Smooth muscle cell of the brain vasculature (primary cell): ENCODE results near the gene SCO2.

Experiments
- DNase-seq: peaks from one replicate; pipeline ENCODE4 v3.0.0-alpha.2; 2012; ENCODE audit warnings: low read depth, low spot score

SCO2 gene

DNA sequence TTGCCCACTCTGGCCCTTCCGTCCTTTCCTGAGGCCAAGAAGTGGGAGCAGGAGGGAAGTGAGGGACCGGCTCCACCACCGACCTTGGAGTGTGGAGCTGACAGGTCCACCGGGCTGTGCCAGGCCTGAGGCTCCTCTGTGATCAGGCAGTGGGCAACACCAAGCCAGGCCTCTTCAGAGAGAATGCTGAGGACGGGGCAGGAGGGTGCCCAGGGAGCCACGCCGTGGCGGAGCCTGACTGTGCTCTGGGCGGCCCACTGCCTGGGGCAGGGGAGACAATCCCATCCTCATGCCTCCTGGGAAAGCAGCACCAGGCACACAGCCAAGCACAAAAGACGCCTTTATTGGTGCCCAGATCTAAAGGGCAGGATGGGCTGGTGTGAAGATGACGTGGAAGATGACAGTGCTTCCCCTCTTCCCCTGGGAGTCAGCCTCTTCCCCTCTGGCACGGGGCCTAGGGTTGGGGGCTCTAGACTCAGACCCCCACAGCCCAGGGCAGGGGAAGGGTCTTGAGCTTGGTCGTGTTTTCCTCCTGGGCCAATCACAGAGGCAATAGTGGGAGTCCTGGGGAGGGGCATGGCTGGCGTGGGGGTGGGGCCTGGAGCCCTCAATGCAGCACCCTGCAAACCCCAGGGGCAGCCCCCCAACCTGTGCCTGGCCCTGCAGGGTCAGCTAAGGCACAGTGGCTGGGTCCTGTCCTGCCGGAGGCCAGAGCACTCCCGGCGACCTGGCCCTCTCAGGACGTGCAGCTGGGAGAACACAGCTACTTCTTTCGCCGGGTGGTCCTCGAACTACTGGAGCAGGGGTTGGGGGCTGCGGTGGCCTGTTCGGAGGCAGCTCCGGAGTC, 22.5 kb downstream of the SCO2 start:
- no peak for DNase-seq

DNA sequence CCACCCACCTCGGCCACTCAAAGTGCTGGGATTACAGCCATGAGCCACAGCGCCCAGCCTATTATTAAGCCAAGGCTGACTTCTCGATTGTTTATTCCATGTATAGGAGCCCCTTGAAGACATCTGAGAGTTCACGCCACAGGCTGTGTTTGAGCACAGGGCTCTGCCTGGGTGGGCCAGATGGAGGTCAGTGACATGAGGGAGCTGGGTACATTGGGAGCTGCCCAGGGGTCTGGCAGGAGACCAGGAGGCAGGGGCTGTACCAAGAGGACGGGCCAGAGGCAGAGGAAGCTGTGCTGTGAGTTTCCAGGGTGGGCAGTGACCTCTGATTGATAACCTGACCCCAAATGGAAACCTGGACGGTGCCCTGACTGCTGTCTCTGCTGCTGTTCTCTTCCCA, 23.3 kb downstream of the SCO2 start:
- DNase-seq, result no peak

DNA sequence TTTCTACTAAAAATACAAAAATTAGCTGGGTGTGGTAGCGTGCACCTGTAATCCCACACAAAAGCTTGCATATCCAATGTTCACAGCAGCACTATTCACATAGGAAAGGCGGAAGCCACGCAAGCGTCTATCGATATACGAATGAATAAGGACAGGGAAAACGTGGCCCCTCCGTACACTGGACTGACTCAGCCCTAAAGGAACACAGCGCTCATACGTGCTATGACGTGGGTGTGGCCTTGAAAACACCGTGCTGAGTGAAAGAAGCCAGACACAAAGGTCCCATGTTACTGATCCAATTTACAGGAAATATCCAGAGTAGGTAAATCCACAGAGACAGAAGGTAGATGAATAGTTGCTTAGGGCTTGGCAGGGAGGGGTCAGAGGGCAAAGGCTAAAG, 24.9 kb downstream of the SCO2 start:
- DNase-seq, result no peak

DNA sequence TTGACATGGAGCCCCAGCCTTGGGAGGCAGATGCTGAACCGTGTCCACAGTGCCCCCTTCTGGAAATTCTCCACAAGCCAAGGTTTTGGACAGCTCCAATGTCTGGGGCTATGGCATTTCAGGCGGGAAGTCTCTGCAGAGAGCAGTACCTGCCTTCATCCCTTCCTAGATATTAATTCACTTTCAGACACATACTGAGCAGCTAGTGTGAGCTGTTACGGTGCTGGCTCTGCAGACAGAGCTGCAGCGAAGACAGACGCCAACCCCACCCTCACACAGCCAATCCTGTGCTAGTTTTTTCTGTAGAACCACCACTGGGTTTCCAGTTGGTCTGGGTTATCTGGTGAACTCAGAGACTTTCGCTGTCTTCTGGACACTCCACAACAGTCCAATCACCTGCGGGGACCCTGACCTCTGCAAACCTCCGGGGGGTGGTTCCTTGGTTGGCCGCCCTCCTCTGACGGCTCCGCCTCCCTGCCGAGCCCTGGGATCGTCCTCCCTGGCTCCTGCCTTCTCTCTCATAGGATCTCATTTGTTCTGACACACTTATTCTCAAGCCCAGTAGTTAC, 27.0 kb downstream of the SCO2 start:
- DNase-seq, result no peak

DNA sequence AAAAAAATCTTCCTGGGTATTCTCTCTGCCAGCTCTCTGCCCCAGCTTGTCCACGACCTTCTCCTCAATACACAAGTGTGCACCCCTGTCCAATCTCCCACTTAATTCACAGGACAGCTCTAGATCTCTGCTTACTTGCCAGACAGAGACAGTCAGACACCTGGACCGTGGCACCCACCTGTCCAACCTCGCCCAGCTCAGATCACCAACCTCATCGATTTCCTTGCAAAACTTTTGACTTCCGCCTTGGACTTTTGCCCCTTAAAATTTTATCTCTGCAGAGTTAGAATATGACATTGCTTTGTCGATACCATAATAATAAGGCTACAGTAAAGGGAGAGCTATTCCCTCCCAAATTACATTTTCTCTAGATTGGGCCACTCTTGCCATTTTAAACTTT, 28.3 kb downstream of the SCO2 start:
- DNase-seq, result no peak

DNA sequence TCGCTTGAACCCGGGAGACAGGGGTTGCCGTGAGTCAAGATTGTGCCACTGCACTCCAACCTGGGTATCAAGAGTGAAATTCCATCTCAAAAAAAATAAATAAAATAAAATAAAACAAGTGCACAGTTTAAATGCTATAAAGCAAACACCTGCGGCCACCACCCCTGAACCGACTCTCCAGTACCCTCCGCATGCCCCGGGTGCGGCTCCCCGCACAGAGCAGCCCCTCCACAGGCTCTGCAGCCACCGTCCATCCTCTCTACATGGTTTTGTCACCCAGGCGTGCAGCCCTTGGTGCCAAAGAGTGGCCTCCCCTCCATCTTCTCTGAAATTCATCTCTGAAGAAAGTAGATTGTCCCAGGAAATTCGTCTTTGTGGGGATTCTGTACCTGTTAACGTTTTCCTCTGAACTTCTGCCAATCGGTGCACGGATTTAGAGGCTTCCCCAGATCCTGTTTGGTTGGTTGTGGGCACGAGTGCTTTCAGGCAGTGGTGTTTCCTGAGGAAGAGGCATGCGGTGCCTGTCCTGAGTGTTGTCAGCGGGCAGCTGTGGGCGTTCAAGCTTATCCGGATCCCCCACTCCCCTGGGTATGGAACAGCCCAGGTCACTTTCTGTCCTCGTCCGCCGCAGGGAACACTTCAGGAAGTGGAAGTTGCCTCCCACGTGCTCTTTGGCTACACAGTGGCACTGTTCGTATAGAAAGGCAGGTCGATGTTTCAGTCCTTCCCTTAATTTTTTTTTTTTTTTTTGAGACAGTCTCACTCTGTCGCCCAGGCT, 34.7 kb downstream of the SCO2 start:
- no peak for DNase-seq

DNA sequence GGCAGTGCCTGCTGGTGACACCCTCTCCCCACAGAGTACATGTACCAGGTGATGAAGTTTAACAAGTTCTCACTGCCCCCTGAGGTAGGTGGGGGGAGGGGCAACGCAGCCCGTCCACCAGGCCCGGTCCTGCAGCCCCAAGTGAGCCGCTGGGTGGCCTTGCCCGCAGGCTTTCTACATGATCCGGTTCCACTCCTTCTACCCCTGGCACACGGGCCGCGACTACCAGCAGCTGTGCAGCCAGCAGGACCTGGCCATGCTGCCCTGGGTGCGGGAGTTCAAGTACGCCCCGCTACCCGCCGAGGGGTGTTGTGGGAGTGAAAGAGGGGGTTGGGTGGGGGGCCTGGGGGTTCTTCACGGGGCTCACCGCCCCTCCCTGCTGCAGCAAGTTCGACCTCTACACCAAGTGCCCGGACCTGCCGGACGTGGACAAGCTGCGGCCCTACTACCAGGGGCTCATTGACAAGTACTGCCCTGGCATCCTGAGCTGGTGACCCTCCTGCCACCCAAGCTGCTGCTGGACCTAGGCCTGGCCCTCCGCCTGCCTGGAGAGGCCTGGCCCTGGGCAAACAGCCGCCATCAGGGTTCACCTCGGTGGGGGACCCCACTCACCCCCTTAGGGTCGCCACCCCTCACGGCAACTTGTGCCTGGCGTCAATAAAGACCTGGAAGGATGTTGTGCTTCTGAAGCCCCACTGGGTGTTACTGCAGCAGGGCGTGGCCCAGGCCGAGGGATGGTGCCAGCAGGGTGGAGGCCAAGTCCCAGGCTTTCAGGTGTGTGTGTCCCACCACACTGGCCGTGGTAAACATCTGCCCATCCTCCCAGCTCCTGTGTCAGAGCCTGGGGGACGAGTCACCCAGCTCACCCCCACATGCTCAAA, 35.8 kb downstream of the SCO2 start:
- no peak for DNase-seq

DNA sequence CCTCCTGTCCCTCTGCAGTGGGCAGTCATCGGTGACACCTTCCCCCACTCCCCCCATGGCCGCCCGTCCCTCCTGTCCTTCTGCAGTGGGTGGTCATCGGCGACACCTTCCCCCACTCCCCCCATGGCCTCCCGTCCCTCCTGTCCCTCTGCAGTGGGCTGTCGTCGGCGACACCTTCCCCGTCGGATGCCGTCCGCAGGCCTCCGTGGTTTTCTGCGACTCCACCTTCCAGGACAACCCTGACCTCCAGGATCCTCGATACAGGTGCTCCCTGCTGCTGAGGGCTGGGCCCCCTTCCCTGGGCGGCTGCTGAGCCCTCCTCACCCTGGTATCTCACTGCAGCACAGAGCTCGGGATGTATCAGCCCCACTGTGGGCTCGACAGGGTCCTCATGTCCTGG, 36.5 kb downstream of the SCO2 start:
- no peak for DNase-seq

DNA sequence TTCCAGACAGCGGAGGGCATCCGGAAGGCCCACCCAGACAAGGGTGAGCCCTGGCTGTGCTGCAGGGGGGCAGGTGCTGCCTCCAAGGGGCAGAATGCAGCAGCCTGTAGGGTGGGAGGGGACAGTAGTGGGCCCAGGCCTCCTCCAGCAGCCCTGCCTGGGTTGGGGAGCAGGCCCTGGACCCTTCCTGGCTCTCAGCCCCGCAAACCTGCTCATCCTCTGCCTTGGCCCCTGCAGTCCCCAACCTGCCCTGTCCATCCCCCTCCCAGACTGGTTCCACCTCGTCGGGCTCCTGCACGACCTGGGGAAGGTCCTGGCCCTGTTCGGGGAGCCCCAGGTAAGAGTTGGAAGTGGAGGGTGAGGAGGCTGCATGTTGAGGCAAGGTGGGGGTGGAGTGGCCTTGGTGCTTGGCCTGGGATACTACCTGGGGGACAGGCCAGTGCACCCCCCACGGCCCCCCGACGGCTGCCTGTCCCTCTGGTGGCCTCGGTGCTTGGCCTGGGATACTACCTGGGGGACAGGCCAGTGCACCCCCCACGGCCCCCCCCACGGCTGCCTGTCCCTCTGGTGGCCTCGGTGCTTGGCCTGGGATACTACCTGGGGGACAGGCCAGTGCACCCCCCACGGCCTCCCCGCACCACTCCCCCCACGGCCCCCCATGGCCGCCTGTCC, 37.3 kb downstream of the SCO2 start:
- no peak for DNase-seq

DNA sequence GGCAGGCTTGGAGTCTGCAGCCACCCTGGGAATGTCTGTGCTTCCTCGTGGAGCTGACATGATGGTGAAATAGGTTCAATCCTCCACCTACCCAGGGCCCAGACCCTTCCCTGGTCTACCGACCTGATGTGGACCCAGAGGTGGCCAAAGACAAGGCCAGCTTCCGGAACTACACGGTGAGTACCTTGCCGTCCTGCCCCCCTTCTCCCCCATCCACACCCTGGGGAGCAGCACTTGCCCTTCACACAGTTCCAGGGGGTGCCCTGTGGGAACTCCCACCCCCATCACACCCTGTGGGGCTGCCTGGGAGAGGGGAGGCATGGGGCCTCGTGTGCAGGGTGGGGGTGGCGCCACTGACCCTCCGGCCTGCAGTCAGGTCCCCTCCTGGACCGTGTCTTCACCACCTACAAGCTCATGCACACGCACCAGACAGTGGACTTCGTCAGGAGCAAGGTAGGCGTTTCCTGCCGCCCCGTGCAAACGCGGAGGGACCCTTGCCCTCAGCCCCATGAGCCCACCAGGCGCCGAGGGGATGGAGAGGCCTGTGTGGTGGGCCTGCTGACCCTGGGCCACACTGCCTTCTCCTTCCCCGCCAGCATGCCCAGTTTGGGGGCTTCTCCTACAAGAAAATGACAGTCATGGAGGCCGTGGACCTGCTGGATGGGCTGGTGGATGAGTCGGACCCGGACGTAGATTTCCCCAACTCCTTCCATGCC, 38.0 kb downstream of the SCO2 start:
- DNase-seq, result no peak

DNA sequence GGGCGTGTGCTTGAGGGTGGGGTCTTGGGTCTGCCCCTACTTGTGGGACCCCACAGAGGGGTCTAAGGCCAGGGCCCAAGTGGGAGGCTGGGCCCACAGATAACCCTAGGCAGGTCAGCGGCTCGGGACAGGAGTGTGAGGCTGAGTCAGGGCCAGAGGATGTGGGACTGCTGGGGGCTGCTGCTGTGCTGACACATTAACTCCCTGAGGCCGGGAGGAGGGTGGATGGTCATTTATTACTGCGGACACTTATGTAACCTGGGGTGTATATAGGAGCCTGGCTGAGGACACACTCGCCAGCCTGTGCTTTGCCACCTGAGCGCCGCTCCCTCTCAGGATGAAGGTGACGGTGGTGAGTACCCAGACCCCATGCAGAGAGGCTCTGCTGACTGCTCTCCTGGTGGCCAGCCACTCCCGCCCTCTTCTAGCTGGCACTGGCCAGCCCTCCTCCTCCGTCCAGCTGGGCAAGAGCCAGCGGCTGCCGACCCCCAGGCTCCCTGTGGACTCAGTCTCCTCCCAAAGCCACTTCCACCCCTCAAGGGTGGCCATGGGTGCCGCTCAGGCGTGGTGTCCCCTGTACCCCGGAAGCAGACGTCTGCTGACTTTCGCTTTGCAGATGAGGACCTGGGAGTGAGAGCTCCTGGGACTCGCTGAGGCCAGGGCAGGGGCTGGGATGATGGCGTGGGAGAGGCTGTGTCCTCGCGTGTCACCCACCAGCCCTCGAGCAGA, 38.7 kb downstream of the SCO2 start, which contains the start of gene MIOX:
TSS of gene MIOX (plus strand) at position 299 of the 729 bp plus-strand sequence. CDS start at position 338, 39 bp downstream.
- DNase-seq, result no peak

DNA sequence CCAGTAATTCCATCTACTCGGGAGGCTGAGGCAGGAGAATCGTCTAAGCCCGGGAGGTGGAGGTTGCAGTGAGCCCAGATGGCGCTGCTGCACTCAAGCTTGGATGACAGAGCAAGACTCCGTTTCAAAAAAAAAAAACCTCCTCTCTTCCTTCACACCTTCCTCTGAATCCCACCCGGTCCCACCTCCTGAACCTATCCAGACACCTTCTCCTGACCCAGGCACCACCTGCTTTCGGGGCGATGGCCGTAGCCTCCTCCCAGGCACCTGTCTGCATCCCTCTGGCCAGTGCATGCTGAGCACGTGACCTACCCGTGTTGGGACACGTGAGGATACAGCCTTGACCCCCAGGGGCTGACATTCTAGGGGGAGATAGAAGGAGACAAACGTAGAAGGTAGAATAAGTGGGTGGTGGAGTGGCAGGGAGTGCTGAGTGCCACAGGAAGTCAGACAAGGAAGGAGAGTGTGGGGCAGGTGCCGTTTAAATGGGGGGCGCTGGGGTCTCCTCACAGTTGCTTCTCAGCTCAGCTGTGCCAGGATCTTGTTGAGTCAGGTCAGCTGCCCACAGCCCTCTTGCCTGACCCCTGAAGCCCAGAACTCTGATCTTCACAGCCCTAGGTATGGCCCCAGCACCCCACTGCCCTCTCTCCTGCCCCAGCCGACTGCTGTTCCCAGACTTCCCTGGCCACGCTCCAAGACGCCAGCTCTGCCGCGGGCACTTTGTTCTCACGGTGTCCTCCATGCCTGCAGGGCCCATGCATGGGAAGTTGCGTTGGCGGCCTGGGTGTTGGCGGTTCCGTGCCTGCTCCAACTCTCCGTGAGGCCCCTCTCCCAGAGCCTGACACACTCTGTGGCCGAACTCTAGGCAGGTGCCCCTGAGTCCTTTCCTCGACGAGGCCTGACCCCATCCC, 39.9 kb downstream of the SCO2 start:
- no peak for DNase-seq

DNA sequence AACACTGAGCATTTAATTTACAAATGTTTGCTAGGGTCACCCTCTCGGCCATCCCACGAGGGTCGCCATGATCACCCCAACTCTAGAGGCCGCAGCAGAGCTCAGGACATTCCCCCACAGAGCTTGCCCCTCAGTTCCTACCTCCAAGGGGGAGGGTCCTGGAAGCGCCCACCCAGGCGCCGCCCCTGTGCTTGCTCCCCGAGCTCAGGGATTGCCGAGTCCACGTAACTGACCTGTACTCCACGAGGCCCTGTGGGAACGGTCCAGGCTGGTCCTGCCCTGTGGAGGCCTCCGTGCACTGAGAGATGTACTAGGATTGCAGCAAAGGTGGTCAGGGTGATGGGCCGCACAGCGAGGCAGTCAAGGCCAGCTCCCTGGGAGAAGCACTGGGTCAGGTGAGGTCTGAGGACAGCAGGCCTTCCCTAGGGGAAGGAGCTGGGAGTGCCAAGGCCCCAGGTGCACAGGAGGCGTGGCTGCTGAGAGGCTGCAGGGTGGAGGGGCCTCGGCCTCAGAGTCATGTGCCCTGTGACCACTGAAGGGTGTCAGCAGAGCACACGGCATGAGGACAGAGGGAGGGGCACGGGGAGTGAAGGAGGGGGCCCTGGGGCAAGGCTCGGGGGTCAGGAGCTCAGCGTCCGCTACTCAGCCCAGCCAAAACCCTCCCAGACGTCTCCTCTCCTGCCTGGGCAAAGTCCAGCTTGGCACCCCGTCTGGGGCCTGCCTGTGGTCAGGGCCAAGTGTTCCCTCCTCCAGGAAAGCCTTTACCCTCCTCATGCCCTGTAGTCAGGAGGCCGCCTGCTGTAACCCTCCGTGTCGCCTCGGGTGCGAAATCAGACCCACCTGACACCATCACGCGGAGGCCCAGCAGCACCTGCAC, 41.2 kb downstream of the SCO2 start:
- no peak for DNase-seq

DNA sequence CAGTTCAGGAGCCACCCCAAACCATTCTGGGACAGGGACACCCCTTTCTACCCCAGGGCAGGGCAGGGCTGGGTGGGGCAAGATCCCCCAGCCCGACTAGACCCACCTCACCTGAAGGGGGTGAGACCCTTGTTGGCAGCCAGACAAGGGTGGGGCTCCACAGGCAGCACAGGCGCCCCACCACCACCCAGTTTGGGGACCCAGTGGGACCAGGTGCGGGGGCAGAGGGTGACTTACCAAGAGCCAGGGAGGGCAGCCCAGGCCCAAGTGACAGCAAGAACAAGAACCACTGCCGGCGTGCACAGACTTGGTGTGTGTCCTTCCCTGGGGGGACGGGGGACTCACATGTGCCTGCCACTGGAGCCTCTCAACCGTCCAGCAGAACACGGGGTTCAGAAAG, 41.8 kb downstream of the SCO2 start:
- no peak for DNase-seq

DNA sequence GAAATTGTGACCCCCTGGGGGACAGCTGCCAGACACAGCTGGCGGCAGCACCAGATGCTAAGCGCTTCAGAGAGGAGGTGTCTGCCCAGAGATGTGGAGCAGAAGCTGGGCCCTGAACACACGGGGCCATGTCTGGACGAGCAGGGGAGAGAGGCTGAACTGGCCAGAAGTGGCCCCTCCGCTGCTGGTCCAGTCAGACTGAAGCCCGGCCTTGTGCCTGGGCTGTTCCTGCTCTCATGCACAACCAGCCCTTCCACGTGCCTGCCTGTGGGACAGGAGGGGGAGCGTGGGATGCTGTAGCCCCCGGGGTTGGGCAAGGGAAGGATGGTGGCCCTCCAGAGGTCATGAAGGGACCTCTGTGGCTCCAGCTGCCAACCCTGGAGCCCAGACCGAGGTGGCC, 42.3 kb downstream of the SCO2 start:
- no peak for DNase-seq

DNA sequence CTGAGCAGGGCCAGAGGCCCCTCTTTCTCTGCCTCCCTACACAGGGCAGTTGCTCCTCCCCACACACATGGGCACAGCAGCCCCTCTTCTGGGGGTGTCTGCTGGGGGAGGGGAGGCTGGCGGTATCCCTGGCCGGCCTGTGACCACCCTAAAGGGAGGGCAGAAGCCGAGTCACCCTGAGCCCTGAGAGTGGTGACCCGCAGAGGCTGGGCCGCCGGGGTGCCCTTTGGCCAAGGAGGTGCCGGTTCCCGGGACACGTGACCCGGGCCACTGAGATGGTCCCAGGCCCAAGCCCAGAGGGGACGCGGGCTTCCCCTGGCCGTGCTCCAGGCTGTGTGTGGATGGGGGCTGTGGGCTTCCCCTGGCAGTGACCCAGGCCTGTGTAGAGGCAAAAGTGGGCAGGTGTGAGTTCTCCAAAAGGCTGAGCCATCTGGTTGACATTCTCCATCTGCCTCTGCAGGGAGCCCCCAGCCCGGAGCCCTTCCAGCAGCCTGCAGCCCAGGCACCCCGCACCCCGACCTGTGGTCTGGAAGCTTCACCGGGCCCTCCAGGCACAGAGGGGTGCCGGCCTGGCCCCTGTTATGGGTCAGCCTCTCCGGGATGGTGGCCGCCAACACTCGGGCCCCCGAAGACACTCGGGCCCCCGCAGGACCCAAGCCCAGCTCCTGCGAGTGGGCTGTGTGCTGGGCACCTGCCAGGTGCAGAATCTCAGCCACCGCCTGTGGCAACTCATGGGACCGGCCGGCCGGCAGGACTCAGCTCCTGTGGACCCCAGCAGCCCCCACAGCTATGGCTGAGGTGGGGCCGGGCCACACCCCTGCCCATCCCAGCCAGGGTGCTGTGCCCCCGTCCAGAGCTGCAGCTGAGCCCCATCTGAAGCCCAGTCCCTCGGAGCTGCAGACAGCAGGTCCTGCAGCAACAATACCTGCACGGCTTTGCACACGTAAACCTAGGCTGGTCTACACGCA, 43.0 kb downstream of the SCO2 start:
- DNase-seq, result no peak
